ENCODE data around the gene CYP2J2.
A peak's percentile ranks its signal among the peaks of the same experiment; 100 is the strongest.

The CYP2J2 gene

DNA sequence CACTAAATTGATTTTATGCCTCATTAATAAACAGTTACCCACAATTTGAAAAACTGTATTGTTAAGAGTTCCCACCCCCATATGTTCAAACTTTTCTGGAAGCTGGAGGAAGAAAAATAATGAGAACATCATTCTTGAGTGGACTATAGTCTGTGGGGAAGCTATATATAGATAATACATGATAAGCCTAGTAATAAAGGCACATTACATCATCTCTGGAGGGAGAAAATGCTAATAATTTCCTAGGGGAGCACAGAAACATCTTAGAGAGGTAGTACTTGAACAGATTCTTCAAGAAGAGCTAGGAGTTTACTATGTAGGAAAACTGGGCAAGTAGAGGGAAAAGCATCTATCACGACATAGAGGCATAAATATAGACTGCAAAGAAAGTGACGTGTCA, 19.6 kb downstream of the CYP2J2 start:
- no peaks in the 10 kb centered on the region for H4K20me1 ChIP-seq (ENCODE audit: insufficient read depth, low read length)
- H3K4me2 ChIP-seq (ENCODE audit: low read length), result no peak overlapping the region
- H3K9ac ChIP-seq (ENCODE audit: low read length), result no peak overlapping the region
- no peak overlapping the region for H2AFZ ChIP-seq (ENCODE audit: low read length)
- H3K27me3 ChIP-seq (ENCODE audit: insufficient read depth, low read length), result no peaks in the 10 kb centered on the region
- no peaks in the 10 kb centered on the region for H3K36me3 ChIP-seq (ENCODE audit: insufficient read depth, low read length)
- H3K79me2 ChIP-seq (ENCODE audit: insufficient read depth, low read length), result no peaks in the 10 kb centered on the region
- TF ChIP-seq, protein P1, sequence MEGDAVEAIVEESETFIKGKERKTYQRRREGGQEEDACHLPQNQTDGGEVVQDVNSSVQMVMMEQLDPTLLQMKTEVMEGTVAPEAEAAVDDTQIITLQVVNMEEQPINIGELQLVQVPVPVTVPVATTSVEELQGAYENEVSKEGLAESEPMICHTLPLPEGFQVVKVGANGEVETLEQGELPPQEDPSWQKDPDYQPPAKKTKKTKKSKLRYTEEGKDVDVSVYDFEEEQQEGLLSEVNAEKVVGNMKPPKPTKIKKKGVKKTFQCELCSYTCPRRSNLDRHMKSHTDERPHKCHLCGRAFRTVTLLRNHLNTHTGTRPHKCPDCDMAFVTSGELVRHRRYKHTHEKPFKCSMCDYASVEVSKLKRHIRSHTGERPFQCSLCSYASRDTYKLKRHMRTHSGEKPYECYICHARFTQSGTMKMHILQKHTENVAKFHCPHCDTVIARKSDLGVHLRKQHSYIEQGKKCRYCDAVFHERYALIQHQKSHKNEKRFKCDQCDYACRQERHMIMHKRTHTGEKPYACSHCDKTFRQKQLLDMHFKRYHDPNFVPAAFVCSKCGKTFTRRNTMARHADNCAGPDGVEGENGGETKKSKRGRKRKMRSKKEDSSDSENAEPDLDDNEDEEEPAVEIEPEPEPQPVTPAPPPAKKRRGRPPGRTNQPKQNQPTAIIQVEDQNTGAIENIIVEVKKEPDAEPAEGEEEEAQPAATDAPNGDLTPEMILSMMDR (IDR thresholded peaks at IDR 0.05; ENCODE audit: low read length), result no peak
- TF ChIP-seq EZH2 (IDR thresholded peaks at IDR 0.05; ENCODE audit: borderline replicate concordance, low read length), result no peak
- H3K27ac ChIP-seq (ENCODE audit: low read depth, low read length, poor library complexity, severe bottlenecking), result no peak overlapping the region
- H3F3A ChIP-seq (ENCODE audit: insufficient read depth, low read length), result no peaks in the 10 kb centered on the region
- H3K4me3 ChIP-seq (ENCODE audit: low read depth, low read length, poor library complexity, severe bottlenecking), result no peak overlapping the region
- no peaks in the 10 kb centered on the region for H3K9me2 ChIP-seq (ENCODE audit: low read depth, low read length)
- H3K4me1 ChIP-seq (ENCODE audit: insufficient read depth, low read length, severe bottlenecking), result no peaks in the 10 kb centered on the region
- H3K9me3 ChIP-seq (ENCODE audit: low read length), result no peaks in the 10 kb centered on the region

GRCh38 chr1:59903141-59903754, 23.3 kb downstream of the CYP2J2 start:
- no peak overlapping the region for H3K4me3 ChIP-seq (ENCODE audit: low read depth, low read length, poor library complexity, severe bottlenecking)
- H2AFZ ChIP-seq (ENCODE audit: low read length), result no peak overlapping the region
- no peaks in the 10 kb centered on the region for H3K27me3 ChIP-seq (ENCODE audit: insufficient read depth, low read length)
- H3K27ac ChIP-seq (ENCODE audit: low read depth, low read length, poor library complexity, severe bottlenecking), result no peak overlapping the region
- no peaks in the 10 kb centered on the region for H3F3A ChIP-seq (ENCODE audit: insufficient read depth, low read length)
- TF ChIP-seq, protein P1 (IDR thresholded peaks at IDR 0.05; ENCODE audit: low read length), result peak; percentile 56; the same call in 1 of the 2 replicates
- TF ChIP-seq EZH2 (IDR thresholded peaks at IDR 0.05; ENCODE audit: borderline replicate concordance, low read length), result no peak
- H4K20me1 ChIP-seq (ENCODE audit: insufficient read depth, low read length), result no peaks in the 10 kb centered on the region
- no peaks in the 10 kb centered on the region for H3K36me3 ChIP-seq (ENCODE audit: insufficient read depth, low read length)
- H3K9me2 ChIP-seq (ENCODE audit: low read depth, low read length), result no peaks in the 10 kb centered on the region
- no peak overlapping the region for H3K4me2 ChIP-seq (ENCODE audit: low read length)
- H3K9me3 ChIP-seq (ENCODE audit: low read length), result no peaks in the 10 kb centered on the region
- no peaks in the 10 kb centered on the region for H3K79me2 ChIP-seq (ENCODE audit: insufficient read depth, low read length)
- H3K4me1 ChIP-seq (ENCODE audit: insufficient read depth, low read length, severe bottlenecking), result no peaks in the 10 kb centered on the region
- H3K9ac ChIP-seq (ENCODE audit: low read length), result no peak overlapping the region

DNA sequence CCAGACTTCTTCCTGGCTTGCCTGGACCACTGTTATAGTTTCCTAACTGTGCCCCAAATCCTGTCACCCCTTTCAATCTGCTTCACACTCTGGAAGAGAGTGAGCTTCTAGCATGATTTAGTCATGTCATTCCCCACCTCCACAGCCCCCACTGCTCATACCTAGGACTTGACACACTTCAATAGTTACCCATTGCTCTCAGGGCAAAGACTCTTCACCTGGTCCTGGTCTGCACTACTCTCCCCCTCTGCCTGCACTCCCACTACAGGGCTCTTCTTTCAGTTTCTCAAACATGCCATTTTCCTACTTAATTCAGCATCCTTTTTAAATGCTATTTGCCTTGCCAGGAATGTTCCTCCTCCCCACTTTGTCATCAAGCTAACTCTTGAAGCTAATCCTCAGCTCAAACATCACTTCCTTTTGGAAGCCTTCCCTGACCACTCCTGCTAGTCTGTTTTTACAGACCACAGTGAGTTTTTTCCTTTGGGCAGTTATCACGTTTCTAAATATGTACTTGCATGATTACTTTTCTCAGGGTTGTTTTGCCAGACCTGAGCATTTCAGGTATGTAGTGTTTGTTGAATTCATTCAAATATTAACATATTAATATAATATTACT, 24.7 kb downstream of the CYP2J2 start:
- H3K9me3 ChIP-seq (ENCODE audit: low read length), result no peaks in the 10 kb centered on the region
- H3F3A ChIP-seq (ENCODE audit: insufficient read depth, low read length), result no peaks in the 10 kb centered on the region
- no peaks in the 10 kb centered on the region for H3K36me3 ChIP-seq (ENCODE audit: insufficient read depth, low read length)
- H3K4me1 ChIP-seq (ENCODE audit: insufficient read depth, low read length, severe bottlenecking), result no peaks in the 10 kb centered on the region
- no peak overlapping the region for H2AFZ ChIP-seq (ENCODE audit: low read length)
- H3K27ac ChIP-seq (ENCODE audit: low read depth, low read length, poor library complexity, severe bottlenecking), result no peak overlapping the region
- no peak overlapping the region for H3K4me2 ChIP-seq (ENCODE audit: low read length)
- H3K9me2 ChIP-seq (ENCODE audit: low read depth, low read length), result no peaks in the 10 kb centered on the region
- H3K4me3 ChIP-seq (ENCODE audit: low read depth, low read length, poor library complexity, severe bottlenecking), result no peak overlapping the region
- H3K79me2 ChIP-seq (ENCODE audit: insufficient read depth, low read length), result no peaks in the 10 kb centered on the region
- TF ChIP-seq, protein P1 (IDR thresholded peaks at IDR 0.05; ENCODE audit: low read length), result no peak
- TF ChIP-seq EZH2 (IDR thresholded peaks at IDR 0.05; ENCODE audit: borderline replicate concordance, low read length), result no peak
- no peaks in the 10 kb centered on the region for H4K20me1 ChIP-seq (ENCODE audit: insufficient read depth, low read length)
- no peaks in the 10 kb centered on the region for H3K27me3 ChIP-seq (ENCODE audit: insufficient read depth, low read length)
- no peak overlapping the region for H3K9ac ChIP-seq (ENCODE audit: low read length)

All from OCI-LY1 (cell line).